ENCODE results near the gene SPIRE1.

The SPIRE1 gene

GRCh38 chr18:12659904-12660605 lies 2.1 kb upstream of the SPIRE1 start:
- TF ChIP-seq CTCF (IDR thresholded peaks at IDR 0.05; ENCODE audit: insufficient read depth, low read depth, low read length, missing control alignments): peak; percentile 81
- H3K4me3 ChIP-seq (ENCODE audit: low read depth, low read length): no peak overlapping the region
- peak; percentile 65 for DNase-seq (ENCODE audit: low read depth)

- peak overlapping the region; percentile 69 for H3K4me3 ChIP-seq (ENCODE audit: low read depth, low read length)
- TF ChIP-seq CTCF (IDR thresholded peaks at IDR 0.05; ENCODE audit: insufficient read depth, low read depth, low read length, missing control alignments): no peak
- DNase-seq (ENCODE audit: low read depth): peak; percentile 37
Observed at GRCh38 chr18:12658426-12659138, 675 bp upstream of the SPIRE1 start.

GRCh38 chr18:12656938-12657683 lies 796 bp downstream of the SPIRE1 start:
- no peak for TF ChIP-seq CTCF (IDR thresholded peaks at IDR 0.05; ENCODE audit: insufficient read depth, low read depth, low read length, missing control alignments)
- peak overlapping the region; percentile 69 for H3K4me3 ChIP-seq (ENCODE audit: low read depth, low read length)
- peak; percentile 40 for DNase-seq (ENCODE audit: low read depth)

- peak overlapping the region; percentile 69 for H3K4me3 ChIP-seq (ENCODE audit: low read depth, low read length)
- DNase-seq (ENCODE audit: low read depth): no peak
- TF ChIP-seq CTCF (IDR thresholded peaks at IDR 0.05; ENCODE audit: insufficient read depth, low read depth, low read length, missing control alignments): no peak
Observed at GRCh38 chr18:12656605-12656937, 1.3 kb downstream of the SPIRE1 start.

GRCh38 chr18:12654971-12655370 lies 2.9 kb downstream of the SPIRE1 start:
- TF ChIP-seq CTCF (IDR thresholded peaks at IDR 0.05; ENCODE audit: insufficient read depth, low read depth, low read length, missing control alignments): no peak
- H3K4me3 ChIP-seq (ENCODE audit: low read depth, low read length): no peak overlapping the region
- DNase-seq (ENCODE audit: low read depth): no peak

GRCh38 chr18:12652861-12653401 lies 5.0 kb downstream of the SPIRE1 start:
- no peak overlapping the region for H3K4me3 ChIP-seq (ENCODE audit: low read depth, low read length)
- no peak for DNase-seq (ENCODE audit: low read depth)
- no peak for TF ChIP-seq CTCF (IDR thresholded peaks at IDR 0.05; ENCODE audit: insufficient read depth, low read depth, low read length, missing control alignments)

Measured in GM12865 (cell line).